GM12878 (cell line): ENCODE measurements around the gene CFLAR. TPM values are rescaled to one million over a fixed set of nuclear protein-coding genes. Genes with fewer than 3 reads are reported as not detected.
A peak's percentile ranks its signal among the peaks of the same experiment; 100 is the strongest.

Experiments
- BACH1 ChIP-seq: fragments of 450-650 bp; IDR thresholded peaks from 2 replicates; pipeline ENCODE4 v1.6.1; 2017; ENCODE audit warnings: mild to moderate bottlenecking, borderline replicate concordance
- BCL3 ChIP-seq: IDR thresholded peaks from 2 replicates; pipeline ENCODE4 v1.6.1; 2011; ENCODE audit warnings: borderline replicate concordance, low read depth, mild to moderate bottlenecking, moderate library complexity, low read length; ENCODE audit not compliant: insufficient read depth, poor library complexity, severe bottlenecking
- CBX3 ChIP-seq: fragments of 200-600 bp; sonication (generic); IDR thresholded peaks from 2 replicates; pipeline ENCODE4 v1.6.1; 2016; ENCODE audit warnings: low read depth, borderline replicate concordance
- CBX5 ChIP-seq: sonication (generic); IDR thresholded peaks from 2 replicates; pipeline ENCODE4 v1.6.1; 2016; ENCODE audit warnings: low read depth, moderate library complexity, mild to moderate bottlenecking, inconsistent platforms
- CREB1 ChIP-seq: IDR thresholded peaks from 2 replicates; pipeline ENCODE4 v1.6.1; 2012; ENCODE audit warnings: low read depth, mild to moderate bottlenecking, inconsistent platforms
- EP300 ChIP-seq, 2 experiments: fragments of 150-350 bp in 1 of 2; IDR thresholded peaks; 2 replicates each; pipeline ENCODE4 v1.6.1; 2011 to 2012; ENCODE audit warnings: low read depth in 2 of 2, low read length in 2 of 2, borderline replicate concordance in 1 of 2, improper control_type of control experiment in 1 of 2, inconsistent platforms in 1 of 2; ENCODE audit not compliant: control insufficient read depth in 1 of 2
- ETV6 ChIP-seq, 2 experiments: fragments of 450-650 bp in 1 of 2; IDR thresholded peaks in 1 of 2; conservative IDR thresholded peaks in 1 of 2; 2 replicates each; pipeline ENCODE4 v1.6.1; 2014; ENCODE audit warnings: antibody characterized with exemption in 1 of 2, borderline replicate concordance in 1 of 2, low read depth in 1 of 2, mild to moderate bottlenecking in 1 of 2, moderate library complexity in 1 of 2
- FOS ChIP-seq: IDR thresholded peaks from 3 replicates; pipeline ENCODE4 v1.6.1; 2011; ENCODE audit warnings: borderline replicate concordance; ENCODE audit not compliant: insufficient read length; ENCODE audit errors: extremely low read depth
- NKRF ChIP-seq: fragments of 450-650 bp; conservative IDR thresholded peaks from 2 replicates; pipeline ENCODE4 v1.6.1; 2017; ENCODE audit warnings: mild to moderate bottlenecking, moderate library complexity
- PAX8 ChIP-seq: fragments of 450-650 bp; IDR thresholded peaks from 2 replicates; pipeline ENCODE4 v1.6.1; 2017; ENCODE audit warnings: mild to moderate bottlenecking, moderate library complexity
- POLR2A ChIP-seq: IDR thresholded peaks from 2 replicates; pipeline ENCODE4 v1.6.1; 2011; ENCODE audit warnings: low read depth, mild to moderate bottlenecking, low read length
- RELA ChIP-seq: fragments of 450-650 bp; IDR thresholded peaks from 2 replicates; pipeline ENCODE4 v1.8.0; 2014; ENCODE audit warnings: borderline replicate concordance; ENCODE audit not compliant: partially characterized antibody
- SIX5 ChIP-seq: IDR thresholded peaks from 2 replicates; pipeline ENCODE4 v1.6.1; 2011; ENCODE audit warnings: mild to moderate bottlenecking, low read depth, low read length, moderate library complexity; ENCODE audit not compliant: severe bottlenecking
- SMC3 ChIP-seq: IDR thresholded peaks from 2 replicates; pipeline ENCODE4 v1.6.1; 2011; ENCODE audit warnings: low read length, improper control_type of control experiment, borderline replicate concordance
- SPI1 ChIP-seq: IDR thresholded peaks from 2 replicates; pipeline ENCODE4 v1.6.1; 2011; ENCODE audit warnings: low read depth, mild to moderate bottlenecking, low read length, moderate library complexity, borderline replicate concordance; ENCODE audit not compliant: insufficient read depth
- USF1 ChIP-seq: IDR thresholded peaks from 2 replicates; pipeline ENCODE4 v1.6.1; 2011; ENCODE audit warnings: borderline replicate concordance, low read depth, mild to moderate bottlenecking, moderate library complexity, mixed read lengths, low read length; ENCODE audit not compliant: insufficient read depth; ENCODE audit errors: extremely low read length
- USF2 ChIP-seq: IDR thresholded peaks from 2 replicates; pipeline ENCODE4 v1.6.1; 2011; ENCODE audit warnings: low read depth, low read length, improper control_type of control experiment, borderline replicate concordance
- ZBTB11 ChIP-seq: fragments of 450-650 bp; formaldehyde crosslinking; IDR thresholded peaks from 2 replicates; pipeline ENCODE4 v1.5.0; 2022; ENCODE audit warnings: mild to moderate bottlenecking, missing genetic modification characterization
- ZNF274 ChIP-seq: IDR thresholded peaks from one replicate; pipeline ENCODE4 v1.8.0; 2011; ENCODE audit not compliant: insufficient read length, insufficient read depth
- ZNF622 ChIP-seq: fragments of 450-650 bp; IDR thresholded peaks from 2 replicates; pipeline ENCODE4 v1.6.1; 2017; ENCODE audit warnings: mild to moderate bottlenecking, inconsistent platforms
- ZSCAN29 ChIP-seq: fragments of 450-650 bp; IDR thresholded peaks from 2 replicates; pipeline ENCODE4 v1.6.1; 2017; ENCODE audit warnings: mild to moderate bottlenecking, moderate library complexity
- polyA plus RNA-seq, 11 experiments: library from polyadenylated mRNA; depleted of rRNA in 4 of 11; unstranded in 6 of 11; stranded (reverse) in 5 of 11; fragments of >200 nt; fragmentation: Nextera tagmentation in 4 of 11; fragmentation: Illumina TruSeq in 1 of 11; extraction: Ambion mirVana in 4 of 11; extraction: Trizol in 1 of 11; gene quantifications; 1 replicate in 1 of 11; 2 replicates in 10 of 11; pipeline versions ENCODE4 v1.2.1 to v1.2.3, GENCODE V29; 2011 to 2016; ENCODE audit warnings: inconsistent platforms in 2 of 11, missing spikeins in 2 of 11, low read depth in 1 of 11
- total RNA-seq, 4 experiments: library from RNA; depleted of rRNA in 3 of 4; stranded (reverse); fragments of >200 nt in 3 of 4; fragmentation: Illumina TruSeq in 1 of 4; extraction: Trizol in 1 of 4; gene quantifications; 2 replicates each; pipeline versions ENCODE4 v1.2.1 to v1.2.3, GENCODE V29; 2013 to 2021

The CFLAR gene
- total and polyA plus RNA-seq, 10 of the 15 experiments (the other 5 are each of a cell fraction or from before 2014, with no cell fraction given) = 80.6 to 181 (median 101) TPM

- TF ChIP-seq USF2 = no peak; the same call in 1 of the 2 replicates
- TF ChIP-seq CREB1 = no peak
- no peak for TF ChIP-seq NKRF
- TF ChIP-seq CBX3 = no peak
- peak in 1 of 2 experiments; percentile 54; a peak in 1 of 4 replicates for TF ChIP-seq ETV6 (conservative IDR thresholded peaks at IDR 0.05 in 1 of 2, IDR thresholded peaks at IDR 0.05 in 1 of 2; ENCODE audit: borderline replicate concordance in 1 of 2, low read depth in 1 of 2)
- TF ChIP-seq SPI1 = peak; percentile 73
- no peak for TF ChIP-seq BACH1
- TF ChIP-seq POLR2A = no peak
- no peak for TF ChIP-seq SMC3
- no peak for TF ChIP-seq PAX8
- TF ChIP-seq RELA = no peak
- TF ChIP-seq ZNF274 = no peak
- TF ChIP-seq FOS = no peak
- TF ChIP-seq CBX5 = no peak
- TF ChIP-seq USF1 = no peak
- no peak for TF ChIP-seq ZSCAN29
- peak; percentile 50 to 64; a peak in 3 of 4 replicates for TF ChIP-seq EP300 (IDR thresholded peaks at IDR 0.05; ENCODE audit: borderline replicate concordance in 1 of 2, control insufficient read depth in 1 of 2, low read depth in 2 of 2, low read length in 2 of 2)
- no peak for TF ChIP-seq BCL3
- no peak for TF ChIP-seq ZNF622
- no peak for TF ChIP-seq SIX5
- no peak for TF ChIP-seq ZBTB11
Observed at GRCh38 chr2:201208563-201209252, 92.7 kb downstream of the CFLAR start (continued).
